GM19438 (cell line): ENCODE measurements around the gene C2CD2.

Source experiments
- ATAC-seq: cut with Tn5 transposase; IDR thresholded peaks from one replicate; pipeline ENCODE4 v1.9.1; 2021; ENCODE audit warnings: low read depth; ENCODE audit not compliant: unreplicated experiment

Gene C2CD2

GRCh38 chr21:41871293-41872030, 82.4 kb downstream of the C2CD2 start:
- ATAC-seq = no peak

DNA sequence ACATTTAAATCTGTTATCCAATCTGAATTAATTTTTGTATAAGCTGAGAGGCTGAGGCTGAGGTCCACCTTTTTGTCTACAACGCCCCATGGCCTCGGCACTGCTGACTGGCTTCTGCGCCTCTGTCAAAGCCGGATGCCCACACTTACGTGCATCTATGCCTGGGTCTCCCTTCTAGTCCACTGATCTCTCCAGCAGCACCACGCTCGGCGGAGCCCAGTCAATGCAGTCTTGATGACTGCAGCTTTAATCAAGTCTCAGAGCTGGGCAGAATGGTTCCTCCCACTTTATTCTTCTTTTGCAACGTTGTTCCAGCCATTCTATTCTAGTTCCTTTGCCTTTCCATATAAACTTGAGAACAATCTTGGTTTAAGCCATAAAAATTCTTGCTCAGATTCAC, 84.0 kb downstream of the C2CD2 start:
- no peak for ATAC-seq

- no peak for ATAC-seq
Measured at GRCh38 chr21:41868062-41868710, 85.6 kb downstream of the C2CD2 start.

DNA sequence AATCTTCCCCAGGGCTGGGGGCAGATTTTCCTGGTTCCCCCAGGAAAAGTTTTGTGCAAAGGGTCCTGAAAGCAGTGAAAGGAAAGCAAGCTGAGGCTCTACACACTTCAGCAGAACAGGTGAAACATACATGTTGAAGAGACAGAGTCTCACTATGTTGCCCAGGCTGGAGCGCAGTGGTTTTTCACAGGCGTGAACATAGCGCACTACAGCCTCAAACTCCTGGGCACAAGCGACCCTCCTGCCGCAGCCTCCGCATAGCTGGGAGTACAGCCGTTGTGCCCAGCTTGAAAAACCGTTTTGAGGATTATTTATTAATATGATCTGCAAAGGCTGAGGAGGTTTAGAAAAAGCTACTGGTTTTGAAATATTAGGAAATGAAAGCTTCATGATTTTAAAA, 86.5 kb downstream of the C2CD2 start:
- no peak for ATAC-seq

DNA sequence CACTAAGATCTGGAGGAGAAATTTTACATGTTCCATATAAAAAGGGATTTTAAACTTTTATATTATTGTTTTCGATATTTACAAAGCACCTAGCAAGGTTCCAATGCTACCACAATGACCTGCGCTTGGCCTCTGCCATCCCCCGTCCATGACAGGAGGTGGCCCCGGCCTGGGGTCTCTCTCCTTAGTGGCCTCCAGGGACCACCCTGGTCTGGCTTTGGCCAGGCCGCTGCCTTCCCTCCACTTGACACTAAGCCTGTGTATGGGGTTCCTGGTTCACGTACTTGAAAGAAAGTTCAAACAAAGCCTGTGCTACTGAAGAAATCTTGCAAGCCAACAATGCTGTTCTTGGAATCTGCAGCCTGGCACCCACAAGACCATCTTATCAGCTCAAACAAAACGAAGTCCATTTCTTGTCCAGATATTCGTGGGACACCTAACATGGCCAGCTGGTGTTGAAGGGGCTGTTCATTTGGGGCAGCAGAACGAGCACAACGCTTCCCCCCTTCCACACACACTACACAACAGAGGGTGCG, 87.5 kb downstream of the C2CD2 start:
- ATAC-seq = no peak

DNA sequence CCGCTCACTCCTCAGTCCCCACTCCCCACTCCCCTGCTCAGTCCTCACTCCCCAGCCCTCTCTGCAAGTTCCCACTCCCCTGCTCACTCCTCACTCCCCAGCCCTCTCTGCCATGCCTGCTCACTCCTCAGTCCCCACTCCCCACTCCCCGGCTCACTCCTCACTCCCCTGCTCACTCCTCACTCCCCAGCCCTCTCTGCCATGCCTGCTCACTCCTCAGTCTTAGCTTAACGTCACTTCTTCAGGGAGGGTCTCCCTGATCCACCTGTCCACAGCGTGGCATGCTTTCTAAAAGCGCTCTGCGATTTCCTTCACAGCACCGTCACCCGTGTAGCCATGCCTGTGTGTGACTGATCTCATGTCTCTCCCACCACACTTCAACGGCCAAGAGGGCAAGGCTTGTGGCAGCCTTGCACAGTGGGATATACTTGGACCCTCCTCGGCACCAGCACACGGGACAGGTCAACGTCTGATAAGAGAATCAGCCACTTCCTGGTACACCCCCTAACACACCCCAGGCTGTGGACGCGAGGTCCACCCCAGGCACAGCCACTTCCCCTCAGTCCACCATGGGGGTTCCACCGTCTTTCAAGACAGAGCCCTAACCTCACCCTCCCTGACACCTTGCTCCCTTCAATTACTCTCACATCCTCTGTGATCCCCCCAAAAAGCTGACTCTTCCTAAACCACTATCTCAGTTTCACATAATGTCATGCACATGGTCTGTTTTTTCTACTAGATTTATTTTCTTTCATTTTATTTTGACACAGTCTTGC, 88.6 kb downstream of the C2CD2 start:
- peak; percentile 50 for ATAC-seq

DNA sequence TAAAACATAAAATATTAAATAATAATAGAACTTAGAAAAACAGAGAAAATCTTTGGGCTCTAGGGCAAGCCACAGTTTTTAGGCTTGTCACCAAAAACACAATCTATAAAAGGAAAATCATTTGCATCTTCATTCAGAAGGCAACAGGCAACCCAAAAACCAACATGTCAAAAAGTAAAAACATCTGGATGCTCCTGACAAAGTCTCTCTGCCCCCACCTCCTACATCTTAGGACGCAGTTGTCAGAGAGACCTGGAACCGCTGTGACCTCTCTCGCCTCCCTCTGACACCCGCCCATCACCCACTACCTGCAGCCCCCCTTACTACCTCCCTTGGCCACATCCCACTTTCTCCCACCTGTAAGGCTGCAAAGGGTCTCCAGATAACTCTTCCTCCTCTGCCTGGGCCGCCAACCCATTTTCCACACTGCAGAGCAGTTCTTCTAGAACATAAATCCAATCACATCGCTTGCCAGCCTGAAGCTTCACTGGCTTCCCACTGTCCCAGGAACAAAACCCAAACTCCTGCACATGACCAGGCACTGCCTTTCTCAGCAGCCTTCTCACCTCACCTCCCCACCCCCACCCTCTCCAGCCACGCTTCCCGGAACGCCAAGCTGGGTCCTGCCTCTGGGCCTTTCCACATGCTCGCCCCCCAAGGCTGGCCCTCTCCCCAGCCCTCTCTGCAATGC, 89.4 kb downstream of the C2CD2 start:
- no peak for ATAC-seq

DNA sequence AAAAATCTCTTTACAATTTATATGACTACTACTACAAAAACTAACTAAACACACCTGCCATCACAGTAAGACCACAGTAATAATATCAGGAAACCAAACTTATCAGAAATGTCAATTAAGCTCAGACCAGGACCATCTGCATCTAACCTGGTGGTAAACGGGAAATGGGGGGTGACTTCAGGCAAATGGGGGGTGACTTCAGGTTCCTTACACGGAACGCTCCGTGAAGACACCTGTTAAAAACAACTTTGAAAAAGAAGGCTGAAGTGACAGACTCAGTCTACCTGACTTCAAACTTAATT, 90.4 kb downstream of the C2CD2 start:
- ATAC-seq = no peak

DNA sequence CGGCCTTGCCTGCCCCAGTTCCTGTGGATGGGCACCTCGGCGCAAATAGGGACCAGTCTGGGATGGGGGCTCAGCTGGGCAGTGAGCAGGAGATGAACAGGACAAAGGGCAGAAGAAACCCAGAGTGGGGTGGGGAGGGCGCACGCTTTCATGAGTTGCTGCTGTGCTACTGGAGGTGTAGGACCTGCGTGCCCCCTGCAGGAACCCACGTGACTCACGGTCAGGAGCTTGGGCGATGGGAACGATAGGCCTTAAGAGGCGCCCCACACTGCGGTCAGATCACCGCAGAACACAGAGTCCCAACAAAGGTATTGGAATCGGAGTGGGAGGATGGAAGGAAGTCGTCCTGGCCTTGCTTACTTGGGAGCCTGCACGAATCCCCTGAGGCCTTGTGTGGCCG, 91.8 kb downstream of the C2CD2 start:
- ATAC-seq = no peak

DNA sequence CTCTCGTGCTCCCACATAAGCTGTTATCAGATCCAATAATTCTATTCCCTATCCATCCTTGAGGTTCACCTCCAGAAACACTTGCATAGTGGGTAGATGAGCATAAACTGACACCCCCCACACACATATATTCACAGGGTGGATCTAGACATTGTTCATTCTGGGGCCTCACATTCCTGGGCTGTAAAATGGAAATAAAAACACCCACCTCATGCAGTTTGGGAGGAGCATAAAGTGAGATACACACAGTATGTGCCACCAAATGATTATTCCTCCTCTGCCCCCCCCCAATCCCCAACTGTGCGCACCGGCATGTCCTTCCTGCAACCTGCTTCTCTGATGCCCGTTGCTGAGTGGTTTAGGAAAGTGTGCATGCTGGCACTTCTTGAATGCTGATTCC, 92.6 kb downstream of the C2CD2 start:
- ATAC-seq = no peak

GRCh38 chr21:41859297-41859980, 94.4 kb downstream of the C2CD2 start:
- no peak for ATAC-seq

- no peak for ATAC-seq
Measured at GRCh38 chr21:41858466-41859296, 95.1 kb downstream of the C2CD2 start.

DNA sequence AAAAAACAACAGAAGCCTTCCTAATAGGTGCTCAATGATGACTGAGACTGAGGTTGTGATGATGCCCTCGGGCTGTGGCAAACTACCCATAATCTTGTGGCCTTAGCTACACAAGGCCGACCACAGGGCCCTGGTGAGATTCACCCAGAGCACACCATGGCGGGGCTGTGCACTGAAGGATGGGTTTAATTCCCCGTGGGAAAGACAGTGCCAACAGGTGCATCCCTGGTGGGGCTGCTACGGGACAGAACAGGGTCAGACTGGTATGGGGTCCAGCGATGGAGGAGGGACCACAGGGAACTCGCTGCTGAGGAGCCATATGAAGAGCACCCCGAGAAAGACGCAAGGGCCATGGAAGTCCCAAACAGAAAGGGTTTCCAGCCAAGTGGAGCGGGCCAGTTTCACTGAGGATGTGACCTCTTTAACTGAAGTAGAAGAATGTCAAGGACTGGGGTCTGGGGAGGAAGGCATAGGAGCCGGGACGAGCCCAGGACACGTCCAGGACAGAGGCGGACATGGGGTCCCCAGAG, 96.0 kb downstream of the C2CD2 start:
- ATAC-seq = no peak

DNA sequence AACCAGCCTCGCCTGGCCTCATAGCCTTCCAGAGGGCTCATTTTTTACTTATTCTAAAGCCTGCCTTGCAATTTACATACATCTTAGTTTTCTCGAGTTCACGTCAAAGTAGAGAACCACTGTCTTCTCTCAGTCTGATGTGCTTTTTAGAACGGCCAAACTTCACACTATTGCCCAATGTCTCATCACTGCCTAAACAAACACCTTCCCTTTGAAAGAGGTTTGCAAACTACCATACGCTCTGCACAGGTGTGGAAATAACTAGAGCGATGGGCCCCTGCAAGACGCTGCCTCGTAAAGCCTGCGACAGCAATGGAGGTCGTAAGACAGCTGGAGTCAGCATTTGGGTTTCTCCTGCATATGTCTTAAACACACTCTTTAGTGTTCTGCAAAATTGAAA, 97.2 kb downstream of the C2CD2 start:
- no peak for ATAC-seq

DNA sequence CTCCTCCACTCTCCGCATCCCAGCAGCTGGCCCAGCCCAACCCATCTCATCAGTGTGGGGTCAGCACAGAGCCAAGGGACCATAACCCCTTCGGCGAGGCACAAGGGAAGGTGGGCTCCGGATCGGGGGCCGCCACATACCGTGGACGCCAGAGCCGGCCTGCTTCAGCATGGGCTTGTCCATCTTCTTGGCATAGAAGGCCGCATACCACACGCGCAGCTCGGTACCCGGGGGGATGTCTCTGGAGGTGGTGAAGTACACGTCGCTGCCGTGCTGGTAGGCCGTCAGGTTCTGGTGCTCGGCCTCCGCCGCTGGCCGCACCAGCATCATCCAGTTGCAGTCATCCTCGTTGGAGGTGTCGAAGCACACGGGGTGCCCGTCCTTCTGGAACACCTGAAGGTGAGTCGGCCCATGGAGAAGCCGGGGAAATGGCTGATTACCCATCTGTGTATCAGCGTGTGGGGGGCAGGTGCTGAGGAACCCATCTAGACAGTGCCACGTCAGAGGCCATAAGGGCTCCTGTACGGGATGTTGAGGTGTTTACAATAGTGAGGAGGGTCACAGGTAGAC, 99.3 kb downstream of the C2CD2 start:
- ATAC-seq = no peak

- no peak for ATAC-seq
Measured at GRCh38 chr21:41852929-41853320, 100.9 kb downstream of the C2CD2 start.

- ATAC-seq = no peak
Measured at GRCh38 chr21:41852151-41852928, 101.5 kb downstream of the C2CD2 start.

DNA sequence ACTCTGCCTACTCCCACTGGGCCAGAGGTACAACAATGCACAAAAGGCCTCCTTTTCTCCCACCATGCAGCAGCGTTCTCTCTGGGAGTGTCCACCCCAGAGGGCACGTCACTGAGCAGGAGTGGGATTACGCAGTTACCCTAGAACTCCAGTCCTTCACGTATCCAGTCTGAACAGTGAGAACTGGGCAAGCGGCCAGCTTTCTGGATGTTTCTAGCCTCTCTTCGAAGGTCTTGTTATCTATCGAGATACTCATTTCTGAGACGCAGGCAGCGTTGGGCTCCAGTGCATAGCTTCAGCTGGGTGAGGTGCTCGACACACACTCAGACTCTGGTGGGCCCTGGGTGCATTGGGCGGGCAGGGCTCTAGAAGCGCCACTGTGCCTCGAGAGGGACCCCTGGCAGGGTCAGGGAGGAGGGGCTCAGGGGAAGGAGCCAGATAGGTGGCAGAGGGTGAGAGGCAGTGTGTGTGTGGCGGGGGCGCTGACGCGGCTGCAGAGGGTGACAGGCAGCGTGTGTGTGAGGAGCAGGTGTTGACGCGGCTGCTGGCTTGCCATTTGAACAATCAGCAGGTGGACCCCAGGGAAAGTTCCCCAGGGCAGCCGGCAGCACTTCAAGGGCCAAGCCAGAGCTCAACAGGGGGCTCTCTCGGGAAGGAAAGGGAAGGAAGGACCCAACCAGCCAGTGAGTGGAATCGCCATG, 102.6 kb downstream of the C2CD2 start:
- no peak for ATAC-seq
